ENCODE measurements around the gene JMJD4.

JMJD4 gene, protein sequence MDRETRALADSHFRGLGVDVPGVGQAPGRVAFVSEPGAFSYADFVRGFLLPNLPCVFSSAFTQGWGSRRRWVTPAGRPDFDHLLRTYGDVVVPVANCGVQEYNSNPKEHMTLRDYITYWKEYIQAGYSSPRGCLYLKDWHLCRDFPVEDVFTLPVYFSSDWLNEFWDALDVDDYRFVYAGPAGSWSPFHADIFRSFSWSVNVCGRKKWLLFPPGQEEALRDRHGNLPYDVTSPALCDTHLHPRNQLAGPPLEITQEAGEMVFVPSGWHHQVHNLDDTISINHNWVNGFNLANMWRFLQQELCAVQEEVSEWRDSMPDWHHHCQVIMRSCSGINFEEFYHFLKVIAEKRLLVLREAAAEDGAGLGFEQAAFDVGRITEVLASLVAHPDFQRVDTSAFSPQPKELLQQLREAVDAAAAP

DNA sequence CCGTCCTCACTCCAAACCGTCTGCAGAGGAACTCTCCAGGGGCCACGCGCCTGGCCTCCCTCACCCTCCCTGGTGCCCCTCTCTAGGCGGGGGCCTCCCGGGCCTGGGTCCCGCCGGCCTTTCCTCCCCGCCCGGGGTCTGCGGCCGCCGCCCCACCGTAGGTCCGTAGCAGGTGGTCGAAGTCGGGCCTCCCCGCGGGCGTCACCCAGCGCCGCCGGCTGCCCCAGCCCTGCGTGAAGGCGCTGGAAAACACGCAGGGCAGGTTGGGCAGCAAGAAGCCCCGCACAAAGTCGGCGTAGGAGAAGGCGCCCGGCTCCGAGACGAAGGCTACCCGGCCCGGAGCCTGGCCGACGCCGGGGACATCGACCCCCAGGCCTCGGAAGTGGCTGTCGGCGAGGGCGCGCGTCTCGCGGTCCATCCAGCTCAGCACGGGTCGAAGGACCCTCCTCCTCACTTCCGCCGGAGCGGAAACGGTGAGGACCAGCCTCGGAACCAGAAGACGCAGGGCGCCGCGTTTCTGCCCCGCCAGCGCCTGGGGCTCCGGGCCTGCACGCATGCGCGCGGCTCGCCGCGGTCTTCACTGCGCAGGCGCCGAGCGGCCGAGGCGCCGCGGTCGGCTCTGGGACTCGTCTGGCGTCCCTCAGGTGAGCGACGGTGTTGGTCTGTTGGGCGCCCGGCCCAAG lies at the start of gene JMJD4, which contains the start of gene SNAP47:
TSS of gene JMJD4 (minus strand) at position 447 of the 683 bp plus-strand sequence. CDS start at position 418, 29 bp downstream.
TSS of gene SNAP47 (plus strand) at position 580 of the 683 bp plus-strand sequence. CDS start 12,302 bp downstream, outside the sequence.
- no peaks in the 10 kb centered on the region for H3K36me3 ChIP-seq
- peak; percentile 83 for DNase-seq

GRCh38 chr1:227782226-227782625 lies 47.1 kb upstream of the JMJD4 start:
- no peak overlapping the region for H3K27ac ChIP-seq
- no peaks in the 10 kb centered on the region for H3K27me3 ChIP-seq (ENCODE audit: insufficient read depth, low read depth, severe bottlenecking)
- no peak overlapping the region for H3K4me3 ChIP-seq (ENCODE audit: low read depth, low read length)
- no peaks in the 10 kb centered on the region for H3K9me3 ChIP-seq (ENCODE audit: severe bottlenecking)
- TF ChIP-seq, protein P1, sequence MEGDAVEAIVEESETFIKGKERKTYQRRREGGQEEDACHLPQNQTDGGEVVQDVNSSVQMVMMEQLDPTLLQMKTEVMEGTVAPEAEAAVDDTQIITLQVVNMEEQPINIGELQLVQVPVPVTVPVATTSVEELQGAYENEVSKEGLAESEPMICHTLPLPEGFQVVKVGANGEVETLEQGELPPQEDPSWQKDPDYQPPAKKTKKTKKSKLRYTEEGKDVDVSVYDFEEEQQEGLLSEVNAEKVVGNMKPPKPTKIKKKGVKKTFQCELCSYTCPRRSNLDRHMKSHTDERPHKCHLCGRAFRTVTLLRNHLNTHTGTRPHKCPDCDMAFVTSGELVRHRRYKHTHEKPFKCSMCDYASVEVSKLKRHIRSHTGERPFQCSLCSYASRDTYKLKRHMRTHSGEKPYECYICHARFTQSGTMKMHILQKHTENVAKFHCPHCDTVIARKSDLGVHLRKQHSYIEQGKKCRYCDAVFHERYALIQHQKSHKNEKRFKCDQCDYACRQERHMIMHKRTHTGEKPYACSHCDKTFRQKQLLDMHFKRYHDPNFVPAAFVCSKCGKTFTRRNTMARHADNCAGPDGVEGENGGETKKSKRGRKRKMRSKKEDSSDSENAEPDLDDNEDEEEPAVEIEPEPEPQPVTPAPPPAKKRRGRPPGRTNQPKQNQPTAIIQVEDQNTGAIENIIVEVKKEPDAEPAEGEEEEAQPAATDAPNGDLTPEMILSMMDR (IDR thresholded peaks at IDR 0.05; ENCODE audit: low read depth, low read length), result no peak
- DNase-seq, result no peak
- H3K36me3 ChIP-seq, result no peaks in the 10 kb centered on the region

More for the DNA sequence above, at the start of gene JMJD4, which contains the start of gene SNAP47:
- Histone ChIP-seq H3K27me3 (ENCODE audit: insufficient read depth, low read depth, severe bottlenecking) (no peaks in the 10 kb centered on the region), H3K27ac (peak within 1 kb of the TSS; percentile 73), H3K4me3 (ENCODE audit: low read depth, low read length) (peak within 1 kb of the TSS; percentile 66), H3K9me3 (ENCODE audit: severe bottlenecking) (no peaks in the 10 kb centered on the region)
- TF ChIP-seq, protein P1 (IDR thresholded peaks at IDR 0.05; ENCODE audit: low read depth, low read length), result no peak

- DNase-seq, result no peak
- TF ChIP-seq, protein P1 (IDR thresholded peaks at IDR 0.05; ENCODE audit: low read depth, low read length), result no peak
- H3K27me3 ChIP-seq (ENCODE audit: insufficient read depth, low read depth, severe bottlenecking), result no peaks in the 10 kb centered on the region
- no peaks in the 10 kb centered on the region for H3K9me3 ChIP-seq (ENCODE audit: severe bottlenecking)
- H3K4me3 ChIP-seq (ENCODE audit: low read depth, low read length), result no peak overlapping the region
- no peak overlapping the region for H3K27ac ChIP-seq
- no peaks in the 10 kb centered on the region for H3K36me3 ChIP-seq
These were observed 46.3 kb upstream of the JMJD4 start for GRCh38 chr1:227781314-227781930.

GRCh38 chr1:227780101-227781044 lies 45.3 kb upstream of the JMJD4 start:
- no peaks in the 10 kb centered on the region for H3K9me3 ChIP-seq (ENCODE audit: severe bottlenecking)
- H3K27me3 ChIP-seq (ENCODE audit: insufficient read depth, low read depth, severe bottlenecking), result no peaks in the 10 kb centered on the region
- no peak overlapping the region for H3K4me3 ChIP-seq (ENCODE audit: low read depth, low read length)
- no peak overlapping the region for H3K27ac ChIP-seq
- no peak for DNase-seq
- TF ChIP-seq, protein P1 (IDR thresholded peaks at IDR 0.05; ENCODE audit: low read depth, low read length), result no peak
- no peaks in the 10 kb centered on the region for H3K36me3 ChIP-seq

- no peak for DNase-seq
- Histone ChIP-seq H3K36me3 (no peaks in the 10 kb centered on the region), H3K27me3 (ENCODE audit: insufficient read depth, low read depth, severe bottlenecking) (no peaks in the 10 kb centered on the region), H3K4me3 (ENCODE audit: low read depth, low read length) (no peak overlapping the region), H3K9me3 (ENCODE audit: severe bottlenecking) (no peaks in the 10 kb centered on the region), H3K27ac (no peak overlapping the region)
- TF ChIP-seq, protein P1 (IDR thresholded peaks at IDR 0.05; ENCODE audit: low read depth, low read length), result no peak
These were observed 44.6 kb upstream of the JMJD4 start for GRCh38 chr1:227779685-227780084.

All from WERI-Rb-1 (cell line).